BLaER1 treated with 17β-estradiol and CSF1 and Interleukin-3, amounts not matched to agents 10 nM and 100 nM (cell line): Measurements from ENCODE around the gene OMA1.
"Not testable (repeated sequence)": the region's sequence is repeated elsewhere in the genome, so short reads cannot be mapped to it uniquely, and the experiment has no call there.

Source experiments
- H3K27ac ChIP-seq, 11 experiments: shearing (Covaris generic); formaldehyde crosslinking; 2 replicates each; pipeline ENCODE4 v1.8.1; 2022
- H3K27me3 ChIP-seq, 11 experiments: shearing (Covaris generic); formaldehyde crosslinking; 2 replicates each; pipeline ENCODE4 v1.8.1; 2022
- H3K36me3 ChIP-seq, 11 experiments: shearing (Covaris generic); formaldehyde crosslinking; 2 replicates each; pipeline ENCODE4 v1.8.1; 2022
- H3K4me1 ChIP-seq, 10 experiments: shearing (Covaris generic); formaldehyde crosslinking; 2 replicates each; pipeline ENCODE4 v1.8.1; 2022
- H3K4me2 ChIP-seq, 11 experiments: shearing (Covaris generic); formaldehyde crosslinking; 2 replicates each; pipeline ENCODE4 v1.8.1; 2022
- H3K4me3 ChIP-seq, 10 experiments: shearing (Covaris generic); formaldehyde crosslinking; 2 replicates each; pipeline ENCODE4 v1.8.1; 2022
- H3K9ac ChIP-seq, 11 experiments: shearing (Covaris generic); formaldehyde crosslinking; 2 replicates each; pipeline ENCODE4 v1.8.1; 2022
- H3K9me3 ChIP-seq, 11 experiments: shearing (Covaris generic); formaldehyde crosslinking; replicated peaks in 1 of 11; 2 replicates each; pipeline ENCODE4 v1.8.1; 2022
- H4K20me1 ChIP-seq, 11 experiments: shearing (Covaris generic); formaldehyde crosslinking; 2 replicates each; pipeline ENCODE4 v1.8.1; 2022
- Cebpa-rat ChIP-seq, 11 experiments: shearing (Covaris generic); IDR thresholded peaks; 2 replicates each; pipeline ENCODE4 v1.8.1; 2022

OMA1 gene

DNA sequence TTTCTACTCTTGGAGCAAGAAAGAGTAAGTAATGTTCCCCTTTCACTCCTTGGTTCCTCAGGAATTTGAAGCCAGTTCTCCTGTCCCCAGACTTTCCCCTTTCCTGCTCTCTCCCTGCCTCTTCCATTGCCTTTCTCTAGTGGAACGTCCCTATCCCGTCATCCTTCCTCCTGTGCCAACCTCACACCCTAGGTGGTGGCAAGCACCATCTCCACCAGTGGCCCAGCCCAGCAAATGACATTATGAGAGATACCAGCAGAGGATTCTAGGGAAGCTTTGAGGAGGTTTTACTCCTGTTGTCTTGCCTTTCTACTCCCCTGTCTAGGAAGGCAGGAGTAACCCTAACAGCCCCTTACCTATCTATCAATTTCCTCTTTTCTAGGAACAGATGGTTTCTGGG lies 38.6 kb upstream of the OMA1 start:
- H3K9ac ChIP-seq, result peak overlapping the region in 1 of 11 experiments; percentile 43; a peak in 2 of 22 replicates
- H4K20me1 ChIP-seq, result no peaks in the 10 kb centered on the region
- peak overlapping the region in 7 of 11 experiments; percentile 39 to 90 (median 81); a peak in 14 of 22 replicates for H3K4me2 ChIP-seq
- H3K36me3 ChIP-seq, result no peaks in the 10 kb centered on the region
- no peak for TF ChIP-seq Cebpa-rat (IDR thresholded peaks at IDR 0.05)
- H3K4me3 ChIP-seq, result no peak overlapping the region
- no peaks in the 10 kb centered on the region for H3K9me3 ChIP-seq
- peak overlapping the region in 5 of 11 experiments; percentile 16 to 74 (median 53); a peak in 5 of 22 replicates for H3K27ac ChIP-seq
- H3K4me1 ChIP-seq, result peaks cover 5 to 35% (median 27%) of the 10 kb centered on the region in 10 experiments; a peak in 18 of 20 replicates
- no peaks in the 10 kb centered on the region for H3K27me3 ChIP-seq

DNA sequence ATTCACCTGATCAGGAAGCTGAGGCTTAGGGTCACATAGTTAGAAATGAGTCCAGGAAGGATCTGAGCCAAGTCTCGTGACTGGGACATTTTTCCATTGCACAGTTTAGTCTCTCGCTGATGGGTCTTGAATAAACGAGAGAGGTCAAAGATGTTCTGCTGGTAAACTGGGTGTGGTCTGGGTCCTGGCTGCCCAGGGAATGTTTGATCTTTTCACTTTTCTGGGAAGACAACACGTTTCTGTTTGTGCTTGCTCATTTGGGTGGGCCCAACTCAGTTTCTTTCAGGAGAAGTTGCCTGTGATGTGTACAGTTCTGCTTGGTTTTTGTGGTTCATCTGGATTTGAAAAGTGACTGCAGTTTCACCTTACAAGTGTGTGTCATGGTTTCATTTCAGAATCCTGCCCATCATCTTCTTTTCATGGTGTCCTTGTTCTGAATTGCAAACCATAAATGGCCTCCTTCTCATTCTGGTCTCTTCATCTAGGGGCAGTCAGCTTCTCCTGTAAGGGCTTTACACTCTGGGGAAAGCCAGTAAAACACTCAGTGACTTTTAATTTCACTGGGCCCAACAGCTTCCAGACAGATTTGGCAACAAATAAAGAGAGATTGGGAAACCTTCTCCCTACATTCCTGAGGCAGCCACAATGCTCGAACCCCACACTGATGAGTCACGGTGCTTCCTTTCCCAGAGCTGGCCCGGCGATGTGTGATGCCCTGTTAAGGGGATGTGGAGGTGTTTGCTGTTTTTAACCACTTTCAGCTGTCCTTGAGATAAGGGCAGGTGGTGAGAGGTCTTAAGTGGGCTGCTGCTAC lies 37.8 kb upstream of the OMA1 start:
- H3K4me1 ChIP-seq, result peaks cover 5 to 35% (median 27%) of the 10 kb centered on the region in 10 experiments; a peak in 18 of 20 replicates
- TF ChIP-seq Cebpa-rat (IDR thresholded peaks at IDR 0.05), result peak in 2 of 11 experiments; percentile 32 to 40; a peak in 2 of 22 replicates
- H3K36me3 ChIP-seq, result no peaks in the 10 kb centered on the region
- H3K4me2 ChIP-seq, result peak overlapping the region in 9 of 11 experiments; percentile 4 to 90 (median 76); a peak in 16 of 22 replicates
- peak overlapping the region in 1 of 10 experiments; percentile 26; a peak in 1 of 20 replicates for H3K4me3 ChIP-seq
- H3K9me3 ChIP-seq, result no peaks in the 10 kb centered on the region
- no peaks in the 10 kb centered on the region for H3K27me3 ChIP-seq
- H3K9ac ChIP-seq, result peak overlapping the region in 4 of 11 experiments; percentile 1 to 43 (median 22); a peak in 4 of 22 replicates
- H4K20me1 ChIP-seq, result no peaks in the 10 kb centered on the region
- peak overlapping the region in 7 of 11 experiments; percentile 15 to 74 (median 55); a peak in 13 of 22 replicates for H3K27ac ChIP-seq

DNA sequence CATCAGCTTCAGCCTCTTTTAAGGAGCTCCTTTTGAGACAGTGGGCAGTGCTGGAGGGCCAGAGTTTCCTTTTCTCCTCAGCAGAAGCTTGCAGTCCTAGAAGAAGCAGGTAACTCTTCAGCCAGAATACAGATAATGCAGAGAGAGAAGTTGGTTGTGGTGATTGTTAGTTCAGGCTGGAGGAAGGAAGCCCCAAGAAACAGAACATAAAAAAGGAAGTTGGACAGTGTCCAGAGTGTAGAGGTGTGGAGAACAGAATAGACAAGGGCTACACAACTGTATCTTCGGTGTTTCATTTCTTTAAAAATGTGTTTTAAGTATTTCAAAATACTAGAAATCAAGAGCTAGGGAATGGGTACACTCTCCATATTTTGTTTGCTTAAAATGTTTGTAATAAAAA lies 37.0 kb upstream of the OMA1 start:
- no peak overlapping the region for H3K9ac ChIP-seq
- H3K4me3 ChIP-seq, result no peak overlapping the region
- peaks cover 5 to 35% (median 27%) of the 10 kb centered on the region in 10 experiments; a peak in 18 of 20 replicates for H3K4me1 ChIP-seq
- H3K4me2 ChIP-seq, result peak overlapping the region in 10 of 11 experiments; percentile 21 to 90 (median 49); a peak in 16 of 22 replicates
- no peaks in the 10 kb centered on the region for H4K20me1 ChIP-seq
- no peak for TF ChIP-seq Cebpa-rat (IDR thresholded peaks at IDR 0.05)
- H3K36me3 ChIP-seq, result no peaks in the 10 kb centered on the region
- peak overlapping the region in 4 of 11 experiments; percentile 53 to 74 (median 62); a peak in 4 of 22 replicates for H3K27ac ChIP-seq
- H3K27me3 ChIP-seq, result no peaks in the 10 kb centered on the region
- no peaks in the 10 kb centered on the region for H3K9me3 ChIP-seq

GRCh38 chr1:58582143-58582542 lies 35.6 kb upstream of the OMA1 start:
- H3K9ac ChIP-seq, H3K27ac ChIP-seq, H3K4me3 ChIP-seq, H3K27me3 ChIP-seq, H4K20me1 ChIP-seq, H3K36me3 ChIP-seq, H3K9me3 ChIP-seq, H3K4me2 ChIP-seq: not testable (repeated sequence)
- peaks cover 5 to 35% (median 27%) of the 10 kb centered on the region in 10 experiments; a peak in 18 of 20 replicates for H3K4me1 ChIP-seq

DNA sequence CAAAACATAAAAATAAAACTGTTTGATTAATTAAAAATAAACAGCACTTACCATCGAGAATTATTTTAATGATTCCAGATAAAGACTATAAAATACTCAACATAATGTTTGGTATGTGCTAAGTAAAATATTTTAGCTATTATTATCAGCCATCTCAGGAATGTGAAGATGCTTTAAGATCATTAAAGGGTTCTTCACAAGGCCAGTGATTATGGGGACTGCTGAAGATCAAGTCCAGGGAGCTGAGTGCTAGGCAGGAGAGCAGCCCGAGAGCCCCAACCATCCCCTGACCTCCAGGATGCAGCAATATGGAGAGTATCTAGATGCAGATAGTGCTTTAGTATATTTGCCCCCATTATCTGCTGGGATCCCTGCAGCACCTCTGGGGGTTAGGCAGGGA lies 35.1 kb upstream of the OMA1 start:
- H3K27ac ChIP-seq, result no peak overlapping the region
- peaks cover 6 to 8% (median 7%) of the 10 kb centered on the region in 11 experiments for H3K9me3 ChIP-seq
- H3K9ac ChIP-seq, result no peak overlapping the region
- no peak overlapping the region for H3K4me2 ChIP-seq
- no peak for TF ChIP-seq Cebpa-rat (IDR thresholded peaks at IDR 0.05)
- H3K4me3 ChIP-seq, result no peak overlapping the region
- no peaks in the 10 kb centered on the region for H3K27me3 ChIP-seq
- H3K36me3 ChIP-seq, result no peaks in the 10 kb centered on the region
- peaks cover 5 to 35% (median 27%) of the 10 kb centered on the region in 10 experiments; a peak in 18 of 20 replicates for H3K4me1 ChIP-seq
- H4K20me1 ChIP-seq, result no peaks in the 10 kb centered on the region

GRCh38 chr1:58580186-58580585 lies 33.7 kb upstream of the OMA1 start:
- H3K36me3 ChIP-seq, result no peaks in the 10 kb centered on the region
- no peak overlapping the region for H3K4me2 ChIP-seq
- H3K9ac ChIP-seq, result no peak overlapping the region
- no peaks in the 10 kb centered on the region for H3K27me3 ChIP-seq
- H4K20me1 ChIP-seq, result no peaks in the 10 kb centered on the region
- H3K4me1 ChIP-seq, result peaks cover 5 to 21% (median 21%) of the 10 kb centered on the region in 10 experiments; a peak in 18 of 20 replicates
- peaks cover 12 to 18% (median 15%) of the 10 kb centered on the region in 11 experiments for H3K9me3 ChIP-seq
- H3K4me3 ChIP-seq, result no peak overlapping the region
- H3K27ac ChIP-seq, result no peak overlapping the region
- no peak for TF ChIP-seq Cebpa-rat (IDR thresholded peaks at IDR 0.05)

DNA sequence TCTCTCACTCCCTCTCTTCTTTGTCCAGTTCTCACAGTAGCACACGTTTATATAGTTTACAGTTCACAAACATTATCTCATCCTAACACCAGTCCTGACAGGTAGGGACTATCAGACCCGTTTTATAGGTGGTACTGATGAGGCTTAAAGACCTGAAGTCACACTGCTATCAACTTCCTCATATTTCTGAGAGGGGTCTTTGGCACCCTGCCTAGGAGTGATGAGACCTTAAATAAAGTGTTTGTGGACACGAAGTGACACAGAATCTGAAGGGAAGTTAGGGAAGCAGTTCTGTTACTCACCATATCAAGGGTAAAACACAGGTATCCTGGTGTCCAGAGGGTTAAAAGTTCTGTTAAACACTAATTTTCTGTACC lies 31.1 kb upstream of the OMA1 start:
- no peak for TF ChIP-seq Cebpa-rat (IDR thresholded peaks at IDR 0.05)
- Histone ChIP-seq H3K4me2 (no peak overlapping the region), H3K27me3 (no peaks in the 10 kb centered on the region), H4K20me1 (no peaks in the 10 kb centered on the region), H3K36me3 (no peaks in the 10 kb centered on the region), H3K4me1 (no peaks in the 10 kb centered on the region), H3K9ac (no peak overlapping the region), H3K27ac (no peak overlapping the region), H3K9me3 (peaks cover 12 to 18% (median 15%) of the 10 kb centered on the region in 11 experiments), H3K4me3 (no peak overlapping the region)

DNA sequence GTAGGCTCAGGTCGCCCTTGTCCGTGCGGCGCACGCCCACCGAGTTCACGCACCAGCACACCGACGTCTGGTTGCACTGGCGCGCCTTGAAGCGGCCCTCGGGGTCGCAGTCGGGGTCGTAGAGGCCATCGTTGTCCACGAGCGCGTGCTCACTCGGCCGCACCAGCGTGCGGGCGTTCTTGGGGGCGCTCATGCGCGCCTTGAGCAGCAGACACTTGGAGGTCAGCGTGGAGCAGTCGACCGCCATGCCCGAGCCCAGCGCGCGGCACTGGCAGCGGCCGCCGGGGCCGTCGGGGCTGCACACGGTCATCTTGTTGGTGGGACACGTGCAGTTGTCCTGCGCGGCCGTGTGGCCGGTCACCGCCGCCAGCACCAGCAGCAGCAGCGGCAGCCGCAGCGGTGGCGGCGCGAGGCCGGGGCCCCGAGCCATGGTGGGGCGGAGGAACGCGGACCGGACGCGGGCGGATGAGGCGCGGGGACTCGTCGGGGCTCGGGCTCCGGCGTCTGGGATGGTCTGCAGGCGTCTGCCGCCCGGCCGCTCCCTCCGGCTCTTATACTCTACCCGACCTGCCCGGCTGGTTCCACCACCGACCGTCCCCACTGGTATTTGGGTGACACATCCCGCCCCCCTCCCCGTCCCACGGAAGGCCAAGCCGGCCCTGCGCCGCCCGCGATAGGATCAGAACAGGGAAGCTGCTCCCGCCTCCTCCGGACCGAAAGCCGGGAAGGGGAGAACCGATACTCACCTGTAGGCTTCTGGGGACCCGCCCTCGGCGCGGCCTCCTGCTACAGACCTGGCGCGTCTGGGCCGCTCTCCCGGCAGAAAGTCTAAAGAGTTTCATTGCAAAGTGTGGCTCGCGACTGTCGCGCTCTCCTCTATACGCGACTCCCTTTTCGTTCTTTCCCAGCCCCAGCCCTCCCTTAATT lies 30.5 kb upstream of the OMA1 start, which contains the start of gene TACSTD2:
Gene TACSTD2, minus strand, starts transcription at position 526 of the 927 bp plus-strand sequence. Its CDS starts 96 bp downstream, at position 430.
- Histone ChIP-seq H3K27me3 (no peaks in the 10 kb centered on the region), H4K20me1 (no peaks in the 10 kb centered on the region), H3K36me3 (no peaks in the 10 kb centered on the region), H3K4me3 (no peak within 1 kb of the TSS), H3K4me1 (no peaks in the 10 kb centered on the region), H3K27ac (no peak within 1 kb of the TSS), H3K4me2 (no peak within 1 kb of the TSS), H3K9me3 (peaks cover 12 to 18% (median 15%) of the 10 kb centered on the region in 11 experiments), H3K9ac (no peak within 1 kb of the TSS)
- TF ChIP-seq Cebpa-rat (IDR thresholded peaks at IDR 0.05), result no peak

DNA sequence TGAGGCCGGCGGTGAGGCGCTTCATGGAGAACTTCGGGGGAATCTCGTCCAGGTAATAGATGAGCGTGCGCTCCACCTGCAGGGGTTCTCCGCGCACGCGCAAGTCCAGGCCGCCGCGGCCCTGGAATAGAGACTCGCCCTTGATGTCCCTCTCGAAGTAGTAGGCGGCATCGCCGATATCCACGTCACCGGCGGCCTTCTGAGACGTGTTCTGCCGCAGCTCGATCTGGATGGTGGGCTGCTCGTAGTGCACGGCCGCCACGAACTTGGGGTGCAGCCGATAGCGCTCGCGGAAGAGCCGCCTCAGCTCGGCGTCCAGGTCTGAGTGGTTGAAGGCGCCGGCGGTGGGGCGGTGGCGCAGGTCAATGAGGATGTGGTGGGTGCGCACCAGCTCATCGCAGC lies 29.8 kb upstream of the OMA1 start:
- no peak overlapping the region for H3K9ac ChIP-seq
- H3K4me1 ChIP-seq, result no peaks in the 10 kb centered on the region
- H4K20me1 ChIP-seq, result no peaks in the 10 kb centered on the region
- no peak for TF ChIP-seq Cebpa-rat (IDR thresholded peaks at IDR 0.05)
- no peak overlapping the region for H3K27ac ChIP-seq
- peaks cover 12 to 18% (median 15%) of the 10 kb centered on the region in 11 experiments for H3K9me3 ChIP-seq
- H3K27me3 ChIP-seq, result no peaks in the 10 kb centered on the region
- no peaks in the 10 kb centered on the region for H3K36me3 ChIP-seq
- H3K4me3 ChIP-seq, result no peak overlapping the region
- H3K4me2 ChIP-seq, result no peak overlapping the region
